CD4-positive, CD25-positive, alpha-beta regulatory T cell (primary cell): ENCODE measurements around the gene MASP2. TPM values are rescaled to one million over a fixed set of nuclear protein-coding genes. Genes with fewer than 3 reads are reported as not detected.
A peak's percentile ranks its signal among the peaks of the same experiment; 100 is the strongest.
"Not testable (repeated sequence)": the region's sequence is repeated elsewhere in the genome, so short reads cannot be mapped to it uniquely, and the experiment has no call there.

Experiments used
- ATAC-seq, 2 donors: fragments of 150-1000 bp; cut with Tn5 transposase; one replicate each; pipeline ENCODE4 v1.10.0; 2021; ENCODE audit warnings: low read depth in 2 of 2, moderate number of reproducible peaks in 2 of 2, moderate library complexity in 1 of 2
- DNase-seq, 3 donors: peaks; one replicate each; pipeline versions ENCODE4 v3.0.0 to v3.0.0-alpha.2; 2012 to 2022; ENCODE audit warnings: mixed read lengths in 1 of 3
- H3K27ac ChIP-seq: one replicate; pipeline ENCODE4 v1.7.0; 2013; ENCODE audit warnings: mild to moderate bottlenecking, low read length; ENCODE audit not compliant: insufficient read depth, poor library complexity, severe bottlenecking
- H3K27me3 ChIP-seq: one replicate; pipeline ENCODE4 v1.7.0; 2013; ENCODE audit warnings: low read length; ENCODE audit not compliant: control insufficient read depth, insufficient read depth
- H3K36me3 ChIP-seq: one replicate; pipeline ENCODE4 v1.7.0; 2013; ENCODE audit warnings: mild to moderate bottlenecking, low read length, moderate library complexity; ENCODE audit not compliant: control insufficient read depth, insufficient read depth
- H3K4me1 ChIP-seq: 2 replicates; pipeline ENCODE4 v1.7.0; 2013; ENCODE audit warnings: mild to moderate bottlenecking, low read length; ENCODE audit not compliant: insufficient read depth, control insufficient read depth, poor library complexity, severe bottlenecking
- H3K4me3 ChIP-seq: one replicate; pipeline ENCODE4 v1.7.0; 2013; ENCODE audit warnings: low read depth, mild to moderate bottlenecking, low read length, moderate library complexity
- H3K9me3 ChIP-seq, 2 experiments: 1 replicate in 1 of 2; 2 replicates in 1 of 2; pipeline ENCODE4 v1.7.0; 2013; ENCODE audit warnings: low read length in 2 of 2, mild to moderate bottlenecking in 1 of 2, moderate library complexity in 1 of 2; ENCODE audit not compliant: control insufficient read depth in 2 of 2
- H3K27ac Mint-ChIP-seq, 3 donors: one replicate each; pipeline ENCODE4 v1.8.0; 2020 to 2022; ENCODE audit warnings: mild to moderate bottlenecking in 3 of 3, mixed read lengths in 3 of 3, moderate library complexity in 2 of 3
- H3K27me3 Mint-ChIP-seq: one replicate; pipeline ENCODE4 v1.8.0; 2022; ENCODE audit warnings: mild to moderate bottlenecking, mixed read lengths
- H3K36me3 Mint-ChIP-seq: one replicate; pipeline ENCODE4 v1.8.0; 2020; ENCODE audit warnings: mixed read lengths
- H3K4me1 Mint-ChIP-seq, 4 donors: one replicate each; pipeline ENCODE4 v1.8.0; 2020 to 2022; ENCODE audit warnings: mixed read lengths in 4 of 4, mild to moderate bottlenecking in 1 of 4
- H3K4me3 Mint-ChIP-seq, 4 donors: one replicate each; pipeline ENCODE4 v1.8.0; 2020 to 2022; ENCODE audit warnings: mild to moderate bottlenecking in 4 of 4, mixed read lengths in 4 of 4, moderate library complexity in 3 of 4
- H3K9me3 Mint-ChIP-seq, 7 donors: one replicate each; pipeline ENCODE4 v1.8.0; 2020 to 2022; ENCODE audit warnings: mixed read lengths in 7 of 7, mild to moderate bottlenecking in 3 of 7, moderate library complexity in 2 of 7
- polyA plus RNA-seq, 4 donors: library from polyadenylated mRNA; unstranded; fragments of 300-500 nt; fragmentation: Illumina TruSeq; gene quantifications; one replicate each; pipeline ENCODE4 v1.2.3, GENCODE V29; 2021
- total RNA-seq: library from RNA; stranded (reverse); gene quantifications from one replicate; pipeline ENCODE4 v1.2.3, GENCODE V29; 2022

The MASP2 gene
- not detected for total RNA-seq
- polyA plus RNA-seq, result under 1 TPM in 2 of 4 donors, not detected in 2; 0.15 to 0.29 TPM

DNA sequence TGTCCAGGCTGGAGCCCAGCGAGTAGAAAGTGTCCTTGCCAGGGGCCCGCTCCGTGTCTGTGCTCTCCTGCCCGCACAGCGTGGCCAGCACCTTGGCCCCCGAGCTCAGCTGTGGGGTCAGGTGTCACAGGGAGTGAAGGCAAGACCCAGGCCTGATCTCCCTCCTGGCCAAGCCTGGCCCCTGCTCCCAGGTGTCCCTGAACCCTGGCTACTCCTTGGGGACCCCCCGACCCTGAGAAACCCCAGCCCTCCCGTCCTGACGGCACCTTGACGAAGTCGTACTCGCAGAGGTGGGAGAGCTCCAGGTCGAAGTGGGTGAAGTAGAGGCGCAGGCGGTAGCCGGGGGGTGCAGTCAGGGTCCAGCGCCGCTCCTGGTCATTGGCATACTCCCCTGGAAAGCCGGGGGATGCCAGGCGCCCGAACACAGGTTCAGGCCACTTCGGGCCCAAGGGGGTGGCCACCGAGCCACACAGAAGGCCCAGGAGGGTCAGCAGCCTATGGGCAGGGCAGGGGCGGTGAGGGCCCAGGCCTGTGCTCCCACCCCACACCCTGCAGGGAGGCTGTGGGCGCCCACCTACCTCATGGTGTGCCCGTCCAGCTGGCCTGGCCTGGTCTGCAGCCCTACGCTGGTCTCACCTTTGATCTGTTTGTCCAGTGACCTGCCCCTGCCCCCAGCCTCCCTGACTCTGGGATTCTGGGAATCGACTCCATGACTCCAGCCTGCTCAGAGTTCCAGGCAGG lies at the start of gene MASP2:
Gene MASP2, minus strand, starts transcription at position 615 of the 741 bp plus-strand sequence. Its CDS starts 32 bp downstream, at position 583.
- peaks cover 0 to 6% (median 2%) of the 10 kb centered on the region in 4 donors for H3K4me1 Mint-ChIP-seq
- no peaks in the 10 kb centered on the region for H3K36me3 Mint-ChIP-seq
- ATAC-seq (no peak), DNase-seq (no peak)
- peaks cover 5% of the 10 kb centered on the region for H3K27me3 Mint-ChIP-seq
- Histone ChIP-seq H3K4me1 (no peaks in the 10 kb centered on the region), H3K27ac (no peak within 1 kb of the TSS), H3K4me3 (no peak within 1 kb of the TSS), H3K27me3 (no peaks in the 10 kb centered on the region), H3K36me3 (no peaks in the 10 kb centered on the region), H3K9me3 (no peaks in the 10 kb centered on the region)
- H3K4me3 Mint-ChIP-seq, result no peak within 1 kb of the TSS
- no peaks in the 10 kb centered on the region for H3K9me3 Mint-ChIP-seq
- no peak within 1 kb of the TSS for H3K27ac Mint-ChIP-seq

DNA sequence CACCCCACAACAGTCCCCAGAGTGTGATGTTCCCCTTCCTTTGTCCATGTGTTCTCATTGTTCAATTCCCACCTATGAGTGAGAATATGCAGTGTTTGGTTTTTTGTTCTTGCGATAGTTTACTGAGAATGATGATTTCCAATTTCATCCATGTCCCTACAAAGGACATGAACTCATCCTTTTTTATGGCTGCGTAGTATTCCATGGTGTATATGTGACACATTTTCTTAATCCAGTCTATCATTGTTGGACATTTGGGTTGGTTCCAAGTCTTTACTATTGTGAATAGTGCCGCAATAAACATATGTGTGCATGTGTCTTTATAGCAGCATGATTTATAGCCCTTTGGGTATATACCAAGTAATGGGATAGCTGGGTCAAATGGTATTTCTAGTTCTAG lies 36.7 kb upstream of the MASP2 start:
- H3K4me1 ChIP-seq, H3K9me3 Mint-ChIP-seq, H3K27me3 Mint-ChIP-seq, H3K4me3 ChIP-seq, H3K4me3 Mint-ChIP-seq, ATAC-seq, H3K9me3 ChIP-seq, DNase-seq, H3K27me3 ChIP-seq, H3K27ac Mint-ChIP-seq, H3K27ac ChIP-seq, H3K4me1 Mint-ChIP-seq: not testable (repeated sequence)
- peaks cover 53% of the 10 kb centered on the region for H3K36me3 ChIP-seq
- peaks cover 61% of the 10 kb centered on the region for H3K36me3 Mint-ChIP-seq

DNA sequence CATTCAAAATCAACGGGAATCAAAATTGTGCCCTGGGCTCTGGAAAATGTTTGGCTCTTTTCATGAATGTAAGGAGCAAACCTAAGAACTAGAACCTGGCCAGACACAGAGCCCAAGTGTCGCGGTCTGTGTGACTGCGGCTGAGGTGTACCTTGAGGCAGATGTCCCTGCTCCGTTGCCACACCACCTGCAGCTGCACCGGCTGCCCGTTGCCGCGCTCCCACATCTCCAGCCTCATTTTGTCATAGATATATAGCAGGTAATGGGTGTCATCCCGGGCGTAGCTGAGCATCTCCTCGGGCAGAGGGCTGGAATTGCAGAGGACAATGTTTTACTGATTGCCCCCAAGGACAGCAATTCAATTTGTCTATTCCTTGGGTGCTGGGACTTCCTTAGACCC lies 33.9 kb upstream of the MASP2 start:
- no peak for ATAC-seq
- Mint-ChIP-seq H3K4me1 (no peaks in the 10 kb centered on the region), H3K36me3 (peaks cover 50% of the 10 kb centered on the region), H3K9me3 (no peaks in the 10 kb centered on the region), H3K27ac (no peak overlapping the region), H3K4me3 (no peak overlapping the region), H3K27me3 (no peaks in the 10 kb centered on the region)
- DNase-seq, result no peak
- no peak overlapping the region for H3K4me3 ChIP-seq
- H3K27me3 ChIP-seq, result no peaks in the 10 kb centered on the region
- peaks cover 58% of the 10 kb centered on the region for H3K36me3 ChIP-seq
- no peaks in the 10 kb centered on the region for H3K4me1 ChIP-seq
- H3K27ac ChIP-seq, result no peak overlapping the region
- H3K9me3 ChIP-seq, result no peaks in the 10 kb centered on the region

DNA sequence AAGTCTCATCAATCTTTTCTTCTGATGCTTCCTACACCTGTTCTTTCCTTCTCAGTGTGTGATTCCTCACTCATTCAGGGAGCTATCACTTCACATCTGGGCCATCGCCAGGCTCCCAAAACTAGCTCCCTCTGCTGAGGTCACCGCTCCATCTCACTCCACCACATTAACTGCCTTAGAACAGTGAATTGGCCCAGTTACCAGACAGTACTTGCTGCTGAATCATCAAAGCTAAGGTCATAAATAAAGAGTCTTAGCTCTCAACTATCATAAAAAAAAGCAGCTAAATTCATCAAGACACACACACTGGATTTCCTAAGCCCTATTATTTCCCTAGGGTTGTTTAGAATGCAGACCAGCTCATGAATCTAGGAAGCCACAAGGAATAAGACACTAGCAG lies 31.6 kb upstream of the MASP2 start:
- Mint-ChIP-seq H3K9me3 (no peaks in the 10 kb centered on the region), H3K27ac (no peak overlapping the region), H3K4me1 (no peaks in the 10 kb centered on the region), H3K27me3 (no peaks in the 10 kb centered on the region), H3K36me3 (peaks cover 49% of the 10 kb centered on the region), H3K4me3 (no peak overlapping the region)
- no peak overlapping the region for H3K27ac ChIP-seq
- H3K36me3 ChIP-seq, result peaks cover 76% of the 10 kb centered on the region
- DNase-seq, result no peak
- no peaks in the 10 kb centered on the region for H3K4me1 ChIP-seq
- ATAC-seq, result no peak
- H3K4me3 ChIP-seq, result no peak overlapping the region
- no peaks in the 10 kb centered on the region for H3K9me3 ChIP-seq
- H3K27me3 ChIP-seq, result no peaks in the 10 kb centered on the region

DNA sequence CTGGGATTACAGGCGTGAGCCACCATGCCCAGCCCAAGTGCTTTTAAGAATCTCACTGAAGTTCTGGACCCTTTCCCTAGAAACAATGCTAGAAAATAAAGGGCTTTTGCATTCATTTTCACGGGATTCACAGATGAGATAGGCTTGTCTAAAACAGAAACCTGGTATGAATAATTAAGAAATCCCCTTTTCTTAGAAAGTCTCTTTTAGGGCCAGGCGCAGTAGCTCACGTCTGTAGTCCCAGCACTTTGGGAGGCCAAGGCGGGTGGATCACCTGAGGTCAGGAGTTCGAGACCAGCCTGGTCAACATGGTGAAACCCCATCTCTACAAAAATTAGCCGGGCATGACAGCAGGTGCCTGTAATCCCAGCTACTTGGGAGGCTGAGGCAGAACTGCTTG lies 26.4 kb upstream of the MASP2 start:
- DNase-seq, H3K27me3 Mint-ChIP-seq, H3K4me1 ChIP-seq, H3K4me3 Mint-ChIP-seq, H3K9me3 Mint-ChIP-seq, ATAC-seq, H3K27me3 ChIP-seq, H3K4me1 Mint-ChIP-seq, H3K27ac ChIP-seq, H3K4me3 ChIP-seq, H3K9me3 ChIP-seq, H3K27ac Mint-ChIP-seq: not testable (repeated sequence)
- H3K36me3 ChIP-seq, result peaks cover 88% of the 10 kb centered on the region
- H3K36me3 Mint-ChIP-seq, result peaks cover 45% of the 10 kb centered on the region

DNA sequence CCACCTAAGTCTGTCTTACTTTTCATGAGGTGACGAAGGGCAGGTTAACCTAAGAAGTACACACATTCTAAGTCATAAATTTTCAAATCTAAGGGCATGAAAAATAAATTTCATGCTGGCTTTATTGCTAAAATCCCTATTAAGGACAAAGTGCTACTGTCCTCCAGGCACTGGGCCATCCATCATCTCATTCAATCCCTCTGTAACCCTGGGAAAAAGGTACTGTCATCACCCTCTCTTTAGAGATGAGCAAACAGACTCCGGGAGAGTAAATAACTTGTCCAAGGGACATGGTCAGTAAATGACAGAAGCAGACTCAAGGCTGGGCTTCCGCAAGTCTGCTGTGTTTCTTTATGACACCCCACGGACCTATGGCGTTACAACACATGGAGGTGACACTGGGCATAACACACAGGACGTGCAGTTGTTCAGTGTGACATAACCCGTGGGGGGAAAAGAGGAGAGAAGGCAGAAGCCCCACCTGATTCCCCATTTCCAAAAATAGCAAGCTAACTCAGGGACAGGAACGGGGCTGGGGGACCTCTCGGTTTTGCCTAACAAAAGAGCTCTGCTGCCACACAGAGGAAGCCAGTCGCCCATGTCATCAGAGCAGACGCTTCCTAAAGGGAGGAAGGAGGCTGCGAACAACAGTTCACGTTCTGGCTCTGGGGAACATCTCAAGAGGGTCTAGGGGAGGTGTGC lies 25.3 kb upstream of the MASP2 start:
- no peak overlapping the region for H3K4me3 ChIP-seq
- DNase-seq (no peak), ATAC-seq (no peak)
- Mint-ChIP-seq H3K27ac (peak overlapping the region in 1 of 3 donors; percentile 60), H3K27me3 (no peaks in the 10 kb centered on the region), H3K9me3 (no peaks in the 10 kb centered on the region), H3K4me3 (no peak overlapping the region), H3K36me3 (peaks cover 41% of the 10 kb centered on the region), H3K4me1 (peaks cover 0 to 2% (median 0%) of the 10 kb centered on the region in 4 donors)
- no peaks in the 10 kb centered on the region for H3K4me1 ChIP-seq
- no peaks in the 10 kb centered on the region for H3K9me3 ChIP-seq
- peaks cover 91% of the 10 kb centered on the region for H3K36me3 ChIP-seq
- no peaks in the 10 kb centered on the region for H3K27me3 ChIP-seq
- no peak overlapping the region for H3K27ac ChIP-seq

DNA sequence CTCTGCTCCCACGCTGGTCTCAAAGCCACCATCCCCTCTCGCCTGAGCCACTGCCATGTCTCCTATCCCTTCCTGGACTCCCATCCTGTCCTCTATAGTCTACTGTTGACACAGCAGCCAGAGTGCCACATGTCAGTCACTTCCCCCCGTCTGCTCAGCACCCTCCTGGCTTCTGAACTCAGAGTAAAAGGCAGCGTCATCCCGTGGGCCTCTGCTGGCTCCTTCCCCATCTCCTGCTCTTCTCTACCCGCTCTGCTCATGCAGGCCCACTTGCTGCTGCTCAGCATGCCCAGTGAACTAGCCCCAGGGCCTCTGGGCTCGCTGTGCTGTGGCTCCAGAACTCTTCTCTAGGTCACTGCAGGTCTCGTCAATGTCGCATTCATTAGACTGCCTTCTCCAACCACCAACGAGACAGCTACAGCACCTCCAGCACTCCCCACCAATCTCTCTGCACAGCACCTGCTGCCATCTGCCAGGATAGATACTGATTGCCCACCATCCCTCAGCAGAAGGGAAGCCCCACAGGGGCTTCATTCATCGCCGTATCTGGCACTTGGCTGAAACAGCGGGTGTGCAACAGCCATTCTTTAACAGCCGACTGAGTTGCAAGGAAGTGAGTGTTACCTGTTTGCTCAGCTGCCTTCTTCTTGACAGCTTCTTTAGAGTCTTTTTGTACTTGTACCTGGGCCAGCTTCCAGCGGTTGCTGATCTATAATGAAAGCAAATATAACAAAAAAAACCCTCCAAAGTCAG lies 24.6 kb upstream of the MASP2 start:
- DNase-seq (no peak), ATAC-seq (no peak)
- Histone ChIP-seq H3K9me3 (no peaks in the 10 kb centered on the region), H3K4me3 (no peak overlapping the region), H3K36me3 (peaks cover 88% of the 10 kb centered on the region), H3K27ac (no peak overlapping the region), H3K4me1 (no peaks in the 10 kb centered on the region), H3K27me3 (no peaks in the 10 kb centered on the region)
- H3K4me1 Mint-ChIP-seq, result peaks cover 0 to 2% (median 0%) of the 10 kb centered on the region in 4 donors
- peak overlapping the region in 2 of 3 donors; percentile 86 to 91 for H3K27ac Mint-ChIP-seq
- H3K27me3 Mint-ChIP-seq, result no peaks in the 10 kb centered on the region
- no peaks in the 10 kb centered on the region for H3K9me3 Mint-ChIP-seq
- H3K4me3 Mint-ChIP-seq, result peak overlapping the region in 1 of 4 donors; percentile 54
- peaks cover 41% of the 10 kb centered on the region for H3K36me3 Mint-ChIP-seq
